GM19324 (cell line): Measurements from ENCODE around the gene VWA2.

Experiments
- ATAC-seq: cut with Tn5 transposase; IDR thresholded peaks from one replicate; pipeline ENCODE4 v1.9.1; 2021; ENCODE audit warnings: mild to moderate bottlenecking, moderate library complexity; ENCODE audit not compliant: unreplicated experiment, low FRiP score

Gene VWA2

DNA sequence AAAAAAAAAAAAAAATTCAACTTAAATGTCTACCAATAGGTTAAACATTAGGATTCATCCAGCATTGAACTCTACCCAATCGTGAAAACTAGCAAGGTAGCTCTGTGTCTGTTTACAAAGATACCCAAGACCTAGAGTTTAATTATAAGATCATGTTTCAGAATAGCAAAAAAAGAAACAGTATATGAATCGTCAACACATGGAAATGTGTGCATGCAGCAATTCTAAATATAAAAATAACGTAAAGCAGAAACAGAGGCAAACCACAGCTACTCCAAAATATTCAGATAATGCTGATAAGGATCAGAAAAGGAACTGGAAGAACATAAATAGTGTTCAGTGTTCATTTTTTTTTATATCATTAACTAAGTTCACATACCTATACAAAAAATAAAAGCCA, 96.6 kb downstream of the VWA2 start:
- ATAC-seq, result no peak

DNA sequence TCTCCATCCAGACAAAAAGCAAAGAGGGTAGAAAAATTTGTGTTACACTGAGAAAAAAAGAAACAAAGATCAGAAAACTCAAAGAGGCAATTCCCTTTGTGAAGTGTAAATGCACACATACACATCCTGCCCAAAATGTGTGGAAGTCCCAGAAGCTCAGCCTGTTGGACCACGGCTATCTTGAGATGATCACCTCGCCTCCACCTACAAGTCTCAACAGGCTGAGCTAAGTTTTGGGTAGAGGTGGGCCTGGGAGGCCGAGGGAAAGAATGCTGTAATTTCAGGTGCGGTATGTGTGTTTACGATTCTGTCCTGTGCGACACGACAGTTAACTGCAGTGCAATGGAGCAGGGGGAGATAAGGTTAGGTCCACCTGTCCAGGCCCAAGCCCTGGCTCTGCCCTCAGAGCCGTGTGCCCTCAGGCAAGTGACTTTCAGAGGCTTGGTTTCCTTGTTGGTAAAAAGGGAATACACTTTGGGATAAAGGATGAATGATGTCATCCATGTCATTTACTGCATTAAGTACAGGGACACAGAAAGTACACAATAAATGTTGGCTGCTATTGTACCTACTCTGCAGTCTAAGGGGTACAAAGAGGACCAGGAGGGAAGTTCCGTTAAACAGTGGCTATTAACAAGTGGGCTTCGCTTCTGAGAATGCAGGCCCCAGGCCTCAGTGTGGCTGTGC, 97.9 kb downstream of the VWA2 start:
- ATAC-seq, result no peak

DNA sequence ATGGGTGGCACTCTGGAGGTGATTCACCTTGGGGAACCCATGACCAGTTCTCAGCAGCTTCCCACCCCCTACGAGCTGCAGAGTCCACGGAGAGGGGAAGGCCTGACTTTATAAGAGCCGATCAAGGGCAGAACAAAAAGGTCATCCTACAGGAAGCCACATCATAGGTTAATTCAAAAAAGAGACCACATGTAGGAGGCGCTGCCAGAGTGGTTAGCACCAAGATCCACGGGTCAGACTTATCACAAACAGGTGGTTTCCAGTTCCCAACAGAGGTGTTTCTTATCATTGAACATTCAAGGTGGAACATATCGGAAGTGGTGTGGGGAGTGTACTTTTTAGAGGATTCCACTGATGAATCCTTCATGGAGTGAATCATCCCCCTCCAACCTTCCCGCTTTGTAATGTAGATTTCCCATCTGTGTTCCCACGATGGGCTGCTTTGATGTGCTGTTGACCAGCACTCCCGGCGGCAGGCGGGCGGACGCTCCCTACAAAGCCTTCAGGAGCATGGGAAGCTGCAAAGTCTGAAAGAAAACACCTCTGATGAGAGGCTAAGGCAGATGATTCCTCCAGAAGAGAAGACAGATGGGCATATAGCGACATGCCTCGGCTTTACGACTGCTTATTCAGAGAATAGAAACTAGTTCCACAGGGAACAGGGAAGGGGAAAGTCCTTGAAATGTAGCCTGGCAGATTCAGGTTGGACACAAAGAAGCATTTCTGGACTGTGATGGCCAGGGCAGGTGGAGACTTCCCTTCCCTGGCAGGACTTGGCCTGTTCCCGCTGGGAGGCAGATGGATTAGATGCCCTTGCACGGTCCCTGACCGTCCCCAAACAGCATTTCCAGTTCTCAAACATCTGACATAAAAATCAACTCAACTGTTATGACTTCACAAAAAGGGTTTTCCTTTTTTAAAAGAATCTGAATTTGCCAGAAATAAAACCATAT, 98.7 kb downstream of the VWA2 start:
- no peak for ATAC-seq

DNA sequence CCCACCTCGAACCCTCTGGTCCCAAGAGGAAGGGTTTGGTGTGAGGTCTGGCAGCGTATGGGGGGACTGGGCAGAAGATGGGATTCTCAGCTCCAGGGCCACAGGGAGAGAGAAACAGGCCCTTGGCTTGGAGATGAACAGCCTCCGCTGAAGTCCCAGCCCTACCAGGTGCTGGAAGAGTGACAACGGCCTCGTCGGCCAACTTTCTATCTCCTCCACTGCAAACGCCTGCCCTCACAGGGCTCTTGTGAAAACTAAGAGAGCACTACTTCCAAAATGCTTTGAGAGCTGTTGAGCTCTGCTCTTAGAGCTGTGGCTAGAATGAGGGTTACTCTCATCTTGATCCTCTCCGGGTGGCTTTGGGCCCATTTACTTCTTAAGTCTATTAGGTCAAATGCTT, 101.8 kb downstream of the VWA2 start:
- no peak for ATAC-seq
